ENCODE measurements around the gene IGF2. TPM values are rescaled to one million over a fixed set of nuclear protein-coding genes. Genes with fewer than 3 reads are reported as not detected.

The IGF2 gene
- total RNA-seq, 1 donor: not detected

GRCh38 chr11:2102132-2102882 lies 36.9 kb downstream of the IGF2 start:
- Histone ChIP-seq H3K4me1 (ENCODE audit: insufficient read depth, low read length) (no peaks in the 10 kb centered on the region), H3K4me3 (ENCODE audit: low read length) (no peak overlapping the region), H3K9me3 (ENCODE audit: low read depth, low read length) (no peaks in the 10 kb centered on the region), H3K27me3 (ENCODE audit: insufficient read depth, low read length) (no peaks in the 10 kb centered on the region)

- Histone ChIP-seq H3K27me3 (ENCODE audit: insufficient read depth, low read length) (no peaks in the 10 kb centered on the region), H3K4me3 (ENCODE audit: low read length) (no peak overlapping the region), H3K4me1 (ENCODE audit: insufficient read depth, low read length) (no peaks in the 10 kb centered on the region), H3K9me3 (ENCODE audit: low read depth, low read length) (no peaks in the 10 kb centered on the region)
Measured at GRCh38 chr11:2101171-2101675, 38.0 kb downstream of the IGF2 start.

DNA sequence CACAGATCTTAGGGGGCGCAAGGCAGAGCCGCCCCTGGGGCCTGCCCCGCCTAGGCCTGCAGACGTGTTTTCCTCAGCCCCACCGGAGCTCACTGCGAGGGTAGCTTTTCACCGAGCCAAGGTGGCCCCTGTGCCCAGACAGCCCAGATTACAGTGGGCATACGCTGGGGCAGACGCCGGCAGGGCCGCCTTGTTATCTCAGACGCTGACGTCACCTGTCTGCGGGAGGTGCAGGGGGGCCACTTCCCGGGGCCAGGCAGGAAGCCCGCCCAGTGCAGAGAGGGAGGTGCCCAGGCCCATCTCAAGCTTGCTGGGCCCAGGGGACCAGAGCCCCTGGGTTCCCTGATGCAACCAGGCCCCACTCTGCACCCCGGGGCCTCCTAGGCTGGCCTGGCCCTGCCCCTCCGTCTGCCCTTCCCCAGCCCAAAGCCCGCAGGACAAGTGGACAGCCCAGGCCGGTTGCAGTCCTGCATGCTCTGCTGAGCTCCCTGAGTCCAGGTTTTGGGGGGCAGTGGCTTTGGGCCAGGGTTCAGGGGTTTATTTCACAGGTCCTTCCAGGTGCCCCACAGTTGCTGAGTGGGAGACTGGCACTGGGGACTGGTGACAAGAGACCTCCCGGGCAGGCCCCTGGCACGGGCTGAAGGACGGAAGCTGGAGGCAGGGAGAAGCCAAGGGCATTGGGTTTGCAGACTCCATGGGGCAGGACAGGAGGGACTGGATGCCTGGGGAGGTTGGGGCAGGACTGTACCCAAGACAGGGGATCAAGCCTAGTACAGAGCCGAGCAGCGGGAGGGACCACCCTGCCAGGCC lies 38.6 kb downstream of the IGF2 start:
- no peak overlapping the region for H3K4me3 ChIP-seq (ENCODE audit: low read length)
- H3K27me3 ChIP-seq (ENCODE audit: insufficient read depth, low read length): no peaks in the 10 kb centered on the region
- H3K4me1 ChIP-seq (ENCODE audit: insufficient read depth, low read length): no peaks in the 10 kb centered on the region
- no peaks in the 10 kb centered on the region for H3K9me3 ChIP-seq (ENCODE audit: low read depth, low read length)

- Histone ChIP-seq H3K4me3 (ENCODE audit: low read length) (no peak overlapping the region), H3K4me1 (ENCODE audit: insufficient read depth, low read length) (no peaks in the 10 kb centered on the region), H3K27me3 (ENCODE audit: insufficient read depth, low read length) (no peaks in the 10 kb centered on the region), H3K9me3 (ENCODE audit: low read depth, low read length) (no peaks in the 10 kb centered on the region)
Measured at GRCh38 chr11:2099516-2100349, 39.5 kb downstream of the IGF2 start.

GRCh38 chr11:2098691-2099515 lies 40.3 kb downstream of the IGF2 start:
- no peaks in the 10 kb centered on the region for H3K27me3 ChIP-seq (ENCODE audit: insufficient read depth, low read length)
- H3K9me3 ChIP-seq (ENCODE audit: low read depth, low read length): no peaks in the 10 kb centered on the region
- no peaks in the 10 kb centered on the region for H3K4me1 ChIP-seq (ENCODE audit: insufficient read depth, low read length)
- H3K4me3 ChIP-seq (ENCODE audit: low read length): no peak overlapping the region

GRCh38 chr11:2097998-2098690 lies 41.0 kb downstream of the IGF2 start:
- Histone ChIP-seq H3K4me3 (ENCODE audit: low read length) (no peak overlapping the region), H3K4me1 (ENCODE audit: insufficient read depth, low read length) (no peaks in the 10 kb centered on the region), H3K27me3 (ENCODE audit: insufficient read depth, low read length) (no peaks in the 10 kb centered on the region), H3K9me3 (ENCODE audit: low read depth, low read length) (no peaks in the 10 kb centered on the region)

- Histone ChIP-seq H3K27me3 (ENCODE audit: insufficient read depth, low read length) (no peaks in the 10 kb centered on the region), H3K4me3 (ENCODE audit: low read length) (no peak overlapping the region), H3K4me1 (ENCODE audit: insufficient read depth, low read length) (no peaks in the 10 kb centered on the region), H3K9me3 (ENCODE audit: low read depth, low read length) (no peaks in the 10 kb centered on the region)
Measured at GRCh38 chr11:2097356-2097997, 41.7 kb downstream of the IGF2 start.

GRCh38 chr11:2096919-2097301 lies 42.3 kb downstream of the IGF2 start:
- H3K4me1 ChIP-seq (ENCODE audit: insufficient read depth, low read length): no peaks in the 10 kb centered on the region
- no peaks in the 10 kb centered on the region for H3K9me3 ChIP-seq (ENCODE audit: low read depth, low read length)
- no peak overlapping the region for H3K4me3 ChIP-seq (ENCODE audit: low read length)
- no peaks in the 10 kb centered on the region for H3K27me3 ChIP-seq (ENCODE audit: insufficient read depth, low read length)

GRCh38 chr11:2096011-2096918 lies 42.9 kb downstream of the IGF2 start:
- Histone ChIP-seq H3K4me1 (ENCODE audit: insufficient read depth, low read length) (no peaks in the 10 kb centered on the region), H3K27me3 (ENCODE audit: insufficient read depth, low read length) (no peaks in the 10 kb centered on the region), H3K4me3 (ENCODE audit: low read length) (no peak overlapping the region), H3K9me3 (ENCODE audit: low read depth, low read length) (no peaks in the 10 kb centered on the region)

GRCh38 chr11:2095542-2095941 lies 43.6 kb downstream of the IGF2 start:
- H3K27me3 ChIP-seq (ENCODE audit: insufficient read depth, low read length): no peaks in the 10 kb centered on the region
- no peaks in the 10 kb centered on the region for H3K4me1 ChIP-seq (ENCODE audit: insufficient read depth, low read length)
- no peaks in the 10 kb centered on the region for H3K9me3 ChIP-seq (ENCODE audit: low read depth, low read length)
- no peak overlapping the region for H3K4me3 ChIP-seq (ENCODE audit: low read length)

DNA sequence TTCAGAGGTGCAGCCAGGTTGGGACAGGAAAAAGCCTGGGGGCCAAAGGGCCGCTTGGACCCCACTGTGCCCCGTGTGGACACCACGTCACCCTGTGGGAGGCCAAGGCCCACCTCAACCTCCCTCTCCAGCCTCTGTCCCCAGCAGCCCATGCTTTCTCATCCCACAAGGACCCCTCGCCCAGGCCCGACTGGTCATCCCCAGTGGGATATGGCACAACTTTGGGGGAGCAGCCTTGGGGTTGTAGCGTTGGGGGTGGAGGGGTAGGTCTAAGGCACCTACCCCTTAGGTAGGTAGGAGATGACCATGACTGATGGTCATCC lies 44.0 kb downstream of the IGF2 start:
- Histone ChIP-seq H3K4me3 (ENCODE audit: low read length) (no peak overlapping the region), H3K27me3 (ENCODE audit: insufficient read depth, low read length) (no peaks in the 10 kb centered on the region), H3K9me3 (ENCODE audit: low read depth, low read length) (no peaks in the 10 kb centered on the region), H3K4me1 (ENCODE audit: insufficient read depth, low read length) (no peaks in the 10 kb centered on the region)

- Histone ChIP-seq H3K27me3 (ENCODE audit: insufficient read depth, low read length) (no peaks in the 10 kb centered on the region), H3K9me3 (ENCODE audit: low read depth, low read length) (no peaks in the 10 kb centered on the region), H3K4me1 (ENCODE audit: insufficient read depth, low read length) (no peaks in the 10 kb centered on the region), H3K4me3 (ENCODE audit: low read length) (no peak overlapping the region)
Measured at GRCh38 chr11:2094354-2095197, 44.6 kb downstream of the IGF2 start.

Data from mononuclear cell (primary cell).